PC-3 (cell line): Measurements from ENCODE around the gene PGA5. TPM values are rescaled to one million over a fixed set of nuclear protein-coding genes. Genes with fewer than 3 reads are reported as not detected.
"Not testable (repeated sequence)": the region's sequence is repeated elsewhere in the genome, so short reads cannot be mapped to it uniquely, and the experiment has no call there.

ENCODE experiments used
- ATAC-seq: fragments of 200-7000 bp; cut with Tn5 transposase; 2 replicates; pipeline ENCODE4 v1.9.1; 2020; ENCODE audit warnings: mild to moderate bottlenecking, moderate library complexity
- BruUV-seq: library from RNA; stranded (reverse); fragments of 400-500 nt; replicated peaks from 2 replicates; lab custom pipeline; 2021; lab: Mats Ljungman, UMichigan
- CTCF ChIA-PET: fragments of 300-600 bp; sonication (Branson Sonifier 250); formaldehyde crosslinking; loops from one replicate; lab custom pipeline; 2022; ENCODE audit warnings: antibody characterized with exemption; lab: Charles Lee
- POLR2A ChIA-PET: fragments of 300-600 bp; sonication (Branson Sonifier 250); formaldehyde crosslinking; loops from one replicate; lab custom pipeline; 2022; ENCODE audit warnings: antibody characterized with exemption; ENCODE audit not compliant: unreplicated experiment; lab: Charles Lee
- DNase-seq: peaks from one replicate; pipeline ENCODE4 v3.0.0-alpha.2; 2015
- H2AFZ ChIP-seq: fragments of 300-600 bp; sonication (generic); 2 replicates; pipeline ENCODE4 v1.6.0; 2016; ENCODE audit warnings: antibody characterized with exemption, low read length
- H3F3A ChIP-seq: fragments of 300-600 bp; sonication (generic); one replicate; pipeline ENCODE4 v1.6.0; 2017; ENCODE audit warnings: antibody characterized with exemption, low read length, control low read depth, mild to moderate bottlenecking; ENCODE audit not compliant: unreplicated experiment
- H3K27ac ChIP-seq: fragments of 300-600 bp; sonication (generic); 2 replicates; pipeline ENCODE4 v1.5.1; 2016; ENCODE audit warnings: mild to moderate bottlenecking, low read length
- H3K27me3 ChIP-seq: fragments of 300-600 bp; sonication (generic); 2 replicates; pipeline ENCODE4 v1.6.1; 2016; ENCODE audit warnings: low read length, mixed read lengths
- H3K36me3 ChIP-seq: fragments of 300-600 bp; sonication (generic); 2 replicates; pipeline ENCODE4 v1.6.1; 2016; ENCODE audit warnings: low read depth, mixed run types, low read length, mixed read lengths
- H3K4me1 ChIP-seq: fragments of 300-600 bp; sonication (generic); 2 replicates; pipeline ENCODE4 v1.5.1; 2016; ENCODE audit warnings: low read length; ENCODE audit not compliant: insufficient read depth
- H3K4me2 ChIP-seq: fragments of 300-600 bp; sonication (generic); 2 replicates; pipeline ENCODE4 v1.6.0; 2016; ENCODE audit warnings: low read length
- H3K4me3 ChIP-seq: fragments of 300-600 bp; sonication (generic); 2 replicates; pipeline ENCODE4 v1.5.1; 2016; ENCODE audit warnings: mild to moderate bottlenecking, low read length, mixed read lengths
- H3K79me2 ChIP-seq: fragments of 300-600 bp; sonication (generic); 2 replicates; pipeline ENCODE4 v1.6.1; 2017; ENCODE audit warnings: low read length, mixed read lengths
- H3K9ac ChIP-seq: fragments of 300-600 bp; sonication (generic); 2 replicates; pipeline ENCODE4 v1.6.0; 2016; ENCODE audit warnings: mild to moderate bottlenecking, low read length
- H3K9me2 ChIP-seq: fragments of 300-600 bp; sonication (generic); replicated peaks from 2 replicates; pipeline ENCODE4 v1.6.1; 2016; ENCODE audit warnings: mixed run types, low read length, mixed read lengths
- H3K9me3 ChIP-seq: fragments of 300-600 bp; sonication (generic); 2 replicates; pipeline ENCODE4 v1.6.1; 2016; ENCODE audit warnings: low read length, mixed read lengths
- H4K20me1 ChIP-seq: fragments of 300-600 bp; sonication (generic); 2 replicates; pipeline ENCODE4 v1.6.1; 2016; ENCODE audit warnings: low read length, mixed read lengths
- intact Hi-C: fragments of 100-400 bp; cut with micrococcal nuclease; formaldehyde crosslinking; loops from 2 replicates; pipeline ENCODE4 v1.9.0; 2023
- total RNA-seq: library from RNA; depleted of rRNA; stranded (reverse); fragments of >200 nt; gene quantifications from 2 replicates; pipeline ENCODE4 v1.2.3, GENCODE V29; 2014

The PGA5 gene
- total RNA-seq, 1 experiment from 2014 or later = not detected

DNA sequence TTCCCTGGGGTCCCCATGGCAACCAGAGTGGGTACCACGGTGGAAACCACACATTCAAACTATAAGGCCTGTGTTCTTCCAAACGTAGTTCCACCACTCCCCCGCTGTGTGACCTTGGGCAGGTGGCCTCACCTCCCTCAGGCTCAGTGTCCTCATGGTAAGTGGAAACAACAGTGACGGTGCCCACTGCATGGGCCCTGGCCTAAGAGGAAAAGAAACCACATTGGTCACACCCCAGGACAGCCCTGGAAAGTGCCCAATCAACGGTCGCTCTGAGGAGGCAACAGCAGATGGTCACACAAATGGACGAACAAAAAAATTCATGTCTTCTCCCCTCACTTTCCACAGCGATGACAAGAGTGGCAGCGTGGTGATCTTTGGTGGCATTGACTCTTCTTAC, 7.1 kb downstream of the PGA5 start:
- H3K79me2 ChIP-seq, H2AFZ ChIP-seq, H3K4me2 ChIP-seq, H3K4me1 ChIP-seq, H3K4me3 ChIP-seq, DNase-seq, H3K36me3 ChIP-seq, H3K9me3 ChIP-seq, H3K27ac ChIP-seq, intact Hi-C loops, CTCF ChIA-PET, POLR2A ChIA-PET, BruUV-seq, H3K9ac ChIP-seq, ATAC-seq, H4K20me1 ChIP-seq, H3F3A ChIP-seq, H3K9me2 ChIP-seq: not testable (repeated sequence)
- peaks cover 23% of the 10 kb centered on the region for H3K27me3 ChIP-seq

DNA sequence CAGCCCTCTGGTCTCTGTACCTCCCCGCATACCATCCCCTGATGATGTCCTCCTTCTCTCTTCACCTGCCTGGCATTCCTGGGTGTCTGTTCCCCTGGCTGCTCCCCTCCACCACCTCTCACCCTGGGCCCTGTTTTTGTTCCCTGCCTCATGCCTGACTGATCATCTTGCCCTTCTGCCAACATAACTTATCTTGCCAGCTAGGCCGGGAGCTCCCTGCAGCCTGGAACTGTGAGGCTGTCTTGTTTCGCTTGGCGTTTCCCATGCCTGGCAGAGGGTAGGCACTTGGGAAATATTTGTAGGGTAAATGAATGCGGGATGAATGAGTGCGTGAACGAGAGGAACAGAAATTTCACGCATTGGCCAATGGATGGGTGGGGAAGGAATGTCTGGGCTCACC, 8.2 kb downstream of the PGA5 start:
- intact Hi-C loops, H3F3A ChIP-seq, H4K20me1 ChIP-seq, CTCF ChIA-PET, BruUV-seq, DNase-seq, H3K9ac ChIP-seq, H2AFZ ChIP-seq, H3K79me2 ChIP-seq, H3K4me2 ChIP-seq, H3K4me3 ChIP-seq, ATAC-seq, H3K27ac ChIP-seq, H3K36me3 ChIP-seq, H3K9me2 ChIP-seq, H3K4me1 ChIP-seq, H3K9me3 ChIP-seq, POLR2A ChIA-PET: not testable (repeated sequence)
- peaks cover 23% of the 10 kb centered on the region for H3K27me3 ChIP-seq

DNA sequence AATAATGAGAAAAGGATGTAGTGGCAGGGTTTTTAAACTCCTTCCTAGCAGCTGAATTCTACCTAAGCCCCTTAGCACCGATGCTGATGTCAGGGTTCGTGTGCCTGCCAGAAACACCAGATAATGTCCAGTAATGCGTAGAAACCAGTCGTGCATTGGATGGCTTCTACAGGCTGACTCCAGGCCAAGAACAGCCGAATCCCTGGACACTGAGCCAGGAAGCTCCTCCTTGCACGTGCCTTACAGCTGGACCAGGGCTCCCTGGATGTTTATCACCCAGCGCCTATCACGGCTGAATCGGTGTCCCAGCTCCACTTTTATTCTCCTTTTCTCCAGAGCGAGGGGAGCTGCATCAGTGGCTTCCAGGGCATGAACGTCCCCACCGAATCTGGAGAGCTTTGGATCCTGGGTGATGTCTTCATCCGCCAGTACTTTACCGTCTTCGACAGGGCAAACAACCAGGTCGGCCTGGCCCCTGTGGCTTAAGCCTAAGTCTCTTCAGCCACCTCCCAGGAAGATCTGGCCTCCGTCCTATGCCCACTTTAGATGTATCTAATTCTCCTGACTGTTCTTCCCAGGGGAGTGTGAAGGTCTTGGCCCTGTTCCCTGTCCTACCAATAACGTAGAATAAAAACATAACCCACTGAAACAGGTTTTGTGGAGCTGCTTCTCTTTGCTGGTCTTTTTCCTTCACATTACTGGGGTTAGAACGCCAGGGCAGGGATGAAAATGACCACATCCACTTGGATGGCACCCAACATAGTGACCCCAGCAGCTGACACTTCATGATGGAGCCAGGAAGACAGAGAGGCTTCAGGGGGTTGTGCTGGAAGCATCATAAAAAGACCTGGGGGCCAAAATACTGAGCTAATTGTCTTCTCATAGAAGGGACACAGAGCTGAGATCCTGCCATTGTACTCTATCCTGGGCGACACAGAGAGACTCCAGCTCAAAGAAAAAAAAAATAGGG, 10.1 kb downstream of the PGA5 start:
- peaks cover 23% of the 10 kb centered on the region for H3K27me3 ChIP-seq
- H2AFZ ChIP-seq, H3K4me1 ChIP-seq, H3K9me3 ChIP-seq, H3K79me2 ChIP-seq, DNase-seq, H3K4me2 ChIP-seq, H3K9ac ChIP-seq, ATAC-seq, BruUV-seq, H3K4me3 ChIP-seq, H3K36me3 ChIP-seq, H3K27ac ChIP-seq, POLR2A ChIA-PET, H4K20me1 ChIP-seq, CTCF ChIA-PET, H3K9me2 ChIP-seq, H3F3A ChIP-seq: not testable (repeated sequence)
- intact Hi-C loops = loop anchor here (10.0 kb wide), 1 partner anchor 84 kb away; the partner anchor contains the start of genes DDB1 and TKFC

DNA sequence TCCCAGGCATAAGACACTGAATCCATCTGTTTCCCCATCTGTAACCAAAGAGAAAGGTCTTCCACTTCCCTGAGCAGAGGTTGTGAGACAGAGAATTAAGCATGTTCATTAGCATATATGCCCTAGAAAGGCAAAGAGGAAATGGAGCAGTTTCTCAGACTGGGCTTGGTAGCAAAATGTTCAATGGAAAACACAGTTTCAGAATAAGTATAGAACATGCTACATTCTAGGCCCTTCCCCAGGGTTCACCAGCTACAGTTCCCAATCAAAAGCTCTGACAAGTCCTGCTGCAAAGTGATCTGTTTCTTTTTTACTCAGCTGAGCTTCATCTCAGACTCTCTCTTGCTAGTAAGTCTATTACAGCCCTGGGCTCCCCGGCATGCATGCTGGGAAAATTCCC, 11.4 kb downstream of the PGA5 start:
- H3K4me2 ChIP-seq, BruUV-seq, H3K4me3 ChIP-seq, H3F3A ChIP-seq, H3K79me2 ChIP-seq, ATAC-seq, H3K9me3 ChIP-seq, H3K36me3 ChIP-seq, H3K9me2 ChIP-seq, H3K27ac ChIP-seq, DNase-seq, H3K9ac ChIP-seq, H2AFZ ChIP-seq, H3K4me1 ChIP-seq, H4K20me1 ChIP-seq: not testable (repeated sequence)
- ChIA-PET POLR2A (interaction anchor here (0.7 kb wide), 1 partner anchor 84 kb away, joined by 3 read pairs; no protein-coding TSS in a partner anchor), CTCF (interaction anchor here (0.6 kb wide), 1 partner anchor 45 kb away, joined by 3 read pairs; no protein-coding TSS in a partner anchor)
- intact Hi-C loops = loop anchor here (10.0 kb wide), 1 partner anchor 82 kb away; the partner anchor contains the start of genes DDB1 and TKFC
- peaks cover 19% of the 10 kb centered on the region for H3K27me3 ChIP-seq
